Measurements from ENCODE around the gene IFT122. TPM values are rescaled to one million over a fixed set of nuclear protein-coding genes. Genes with fewer than 3 reads are reported as not detected.

The IFT122 gene
- polyA plus RNA-seq, 3 donors = 39.1 to 61.1 (median 46.7) TPM

DNA sequence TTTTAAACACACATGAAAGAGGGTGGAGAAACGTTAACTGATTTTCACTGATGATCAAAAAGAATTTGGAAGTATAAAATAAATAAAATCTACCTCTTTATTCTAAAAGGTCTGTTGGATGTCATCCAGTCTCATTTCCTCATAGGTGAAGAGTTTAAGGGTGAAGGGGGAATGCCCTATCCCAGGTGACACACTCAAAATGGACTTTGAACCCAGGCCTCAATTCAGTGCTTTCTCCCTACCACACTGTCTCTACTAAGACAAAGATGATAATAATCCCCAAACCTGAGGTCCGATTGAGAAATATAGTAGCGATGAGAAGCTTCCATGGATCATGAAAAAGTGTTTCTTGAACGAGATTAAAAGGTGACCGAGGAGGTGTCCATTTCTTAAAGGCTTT is 6.5 kb upstream of the IFT122 start:
- DNase-seq (ENCODE audit: low read depth in 3 of 3, low spot score in 2 of 3) = no peak

DNA sequence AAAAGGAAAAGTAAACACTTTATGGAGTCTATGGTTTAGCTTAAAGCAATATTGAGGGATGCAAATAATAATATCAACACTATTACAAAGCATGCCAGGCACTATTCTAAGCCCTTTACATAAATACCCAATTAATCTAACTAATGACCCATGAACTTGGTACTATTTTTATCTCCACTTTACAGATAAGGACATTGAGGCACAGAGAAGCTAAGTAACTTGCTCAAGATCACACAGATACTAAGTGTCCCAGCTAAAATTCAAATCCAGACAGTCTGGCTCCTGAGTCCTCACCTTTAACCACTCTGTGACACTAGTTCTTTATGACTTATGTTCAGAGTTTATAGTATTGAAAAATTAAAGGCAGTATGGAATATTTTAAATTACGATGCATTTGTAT is 5.9 kb upstream of the IFT122 start:
- DNase-seq (ENCODE audit: low read depth in 3 of 3, low spot score in 2 of 3) = no peak

DNA sequence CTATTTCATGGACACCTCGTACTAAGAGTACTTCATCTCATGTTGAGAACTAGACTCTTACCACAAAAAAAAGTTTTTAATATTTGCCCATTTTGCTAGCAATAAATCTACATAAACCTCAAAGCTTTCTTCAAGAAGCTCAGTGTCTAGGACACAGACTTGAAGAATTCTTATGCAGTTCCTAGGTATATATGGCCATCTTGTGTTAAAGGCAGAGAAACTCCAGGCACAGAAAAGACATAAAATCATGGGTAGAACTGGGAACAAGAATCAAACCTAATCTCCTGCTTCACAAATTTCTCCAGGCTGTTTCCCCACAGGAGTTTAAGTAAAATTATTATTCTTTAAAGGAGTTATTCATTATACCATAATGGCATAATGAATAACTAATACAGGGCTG is 4.7 kb upstream of the IFT122 start:
- no peak for DNase-seq (ENCODE audit: low read depth in 3 of 3, low spot score in 2 of 3)

DNA sequence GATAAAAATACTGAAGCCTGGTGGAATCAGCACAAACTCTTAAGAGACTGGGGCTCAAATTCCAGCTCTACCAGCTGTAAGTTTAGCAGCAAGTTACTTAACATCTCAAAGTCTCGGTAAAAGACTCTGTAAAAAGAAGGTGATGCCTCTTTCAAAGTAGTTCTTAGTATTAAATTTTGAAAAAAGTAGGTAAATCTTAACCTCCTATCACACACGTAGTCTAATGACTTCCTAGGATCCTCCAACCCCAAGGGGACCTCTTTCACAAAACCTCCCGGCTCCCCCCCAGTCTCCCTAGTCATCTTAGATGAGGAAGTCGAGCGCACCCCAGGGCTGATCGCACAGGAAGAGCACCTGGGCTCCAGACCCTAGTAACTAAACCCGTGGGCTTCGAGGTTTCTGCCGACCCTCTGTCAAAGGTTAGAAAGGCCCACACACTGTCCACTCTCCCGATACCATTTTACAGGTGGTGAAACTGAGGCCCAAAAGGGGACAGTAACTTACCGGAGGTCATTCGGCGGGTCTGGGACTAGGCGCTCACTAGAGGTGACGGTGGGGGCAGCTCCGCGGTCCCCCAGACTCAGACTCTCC is 703 bp upstream of the IFT122 start:
- no peak for DNase-seq (ENCODE audit: low read depth in 3 of 3, low spot score in 2 of 3)

DNA sequence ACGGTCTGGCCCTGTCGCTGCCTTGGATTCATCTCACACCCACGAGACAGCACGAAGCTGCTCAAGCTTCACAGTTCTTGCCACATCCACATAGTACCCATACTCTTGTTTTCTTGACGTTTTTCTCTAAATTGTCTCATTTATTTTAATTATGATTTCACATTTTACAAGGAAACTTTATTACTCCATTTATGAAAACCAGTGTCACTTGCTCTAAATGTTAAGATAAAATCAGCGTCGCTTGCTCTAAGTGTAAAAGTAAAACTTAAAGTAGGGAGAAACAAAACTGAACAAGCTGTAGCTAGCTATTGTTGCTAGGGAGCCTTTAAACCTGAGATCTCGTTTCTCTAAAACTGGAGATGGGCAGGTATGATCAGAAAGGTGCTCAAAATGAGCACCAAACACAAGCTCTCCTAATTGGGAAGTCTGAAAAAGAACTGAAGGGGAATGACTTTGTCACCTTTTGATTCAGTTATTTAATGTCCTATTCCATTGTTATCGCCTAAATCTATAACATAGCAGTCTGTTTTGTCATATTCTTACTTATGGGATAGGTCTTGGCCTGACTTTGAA is 680 bp downstream of the IFT122 start:
- DNase-seq (ENCODE audit: low read depth in 3 of 3, low spot score in 2 of 3) = no peak

DNA sequence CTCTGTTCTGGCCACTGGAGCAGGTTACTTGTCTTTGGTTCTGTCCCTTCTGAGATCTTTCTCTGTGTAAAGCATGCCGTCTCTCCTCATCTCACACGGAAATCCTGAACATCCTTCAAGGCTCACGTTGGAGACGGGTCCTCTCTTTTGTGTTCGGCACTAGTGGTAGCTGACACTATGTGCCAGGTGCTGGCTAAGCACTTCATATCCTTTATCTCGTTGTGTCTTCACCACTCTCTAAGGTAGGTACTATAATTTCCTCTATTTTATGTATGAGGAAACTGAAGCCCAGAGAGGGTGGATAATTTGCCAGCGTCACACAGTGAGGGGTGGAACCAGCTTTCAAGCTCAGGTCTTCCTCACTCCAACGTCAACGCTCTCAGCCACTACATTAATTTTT is 1.2 kb downstream of the IFT122 start:
- DNase-seq (ENCODE audit: low read depth in 3 of 3, low spot score in 2 of 3) = no peak

DNA sequence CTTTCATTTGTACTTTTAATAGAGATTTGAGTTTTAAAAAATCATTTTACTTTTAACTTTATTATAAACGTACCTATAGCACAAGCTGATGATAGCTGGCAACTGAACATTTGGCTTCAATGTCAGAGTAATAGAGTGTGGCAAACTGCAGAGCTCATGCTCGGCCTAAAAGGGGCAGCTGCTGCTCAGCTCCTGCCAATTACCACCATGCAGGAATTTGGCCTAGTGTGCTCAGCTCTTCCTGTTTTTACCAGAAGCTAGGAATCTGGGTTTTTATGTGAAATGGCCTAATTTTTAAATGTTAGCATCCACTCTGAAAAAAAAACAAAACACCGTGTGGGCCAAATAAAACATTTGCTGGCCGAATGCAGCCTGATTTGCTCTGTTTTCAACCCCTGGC is 1.8 kb downstream of the IFT122 start:
- DNase-seq (ENCODE audit: low read depth in 3 of 3, low spot score in 2 of 3) = no peak

DNA sequence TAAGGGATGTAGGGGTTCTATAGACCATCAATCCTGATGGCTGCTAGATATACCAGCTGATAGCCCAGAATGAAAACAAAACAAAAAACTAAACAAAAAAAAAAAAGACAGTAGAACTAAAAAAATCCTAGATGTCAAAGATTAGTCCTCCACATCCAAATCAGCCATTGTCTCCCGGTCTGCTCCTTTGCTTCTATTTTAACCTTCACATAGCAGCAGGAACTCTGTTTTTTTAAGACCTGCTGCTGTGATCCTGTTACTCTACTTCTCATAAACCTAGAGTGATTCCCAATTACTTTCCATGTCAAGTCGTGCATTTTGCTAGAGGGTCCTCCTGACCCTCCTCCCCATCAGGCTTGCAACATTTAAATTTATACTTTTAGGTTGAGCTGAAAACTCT is 2.5 kb downstream of the IFT122 start:
- no peak for DNase-seq (ENCODE audit: low read depth in 3 of 3, low spot score in 2 of 3)

DNA sequence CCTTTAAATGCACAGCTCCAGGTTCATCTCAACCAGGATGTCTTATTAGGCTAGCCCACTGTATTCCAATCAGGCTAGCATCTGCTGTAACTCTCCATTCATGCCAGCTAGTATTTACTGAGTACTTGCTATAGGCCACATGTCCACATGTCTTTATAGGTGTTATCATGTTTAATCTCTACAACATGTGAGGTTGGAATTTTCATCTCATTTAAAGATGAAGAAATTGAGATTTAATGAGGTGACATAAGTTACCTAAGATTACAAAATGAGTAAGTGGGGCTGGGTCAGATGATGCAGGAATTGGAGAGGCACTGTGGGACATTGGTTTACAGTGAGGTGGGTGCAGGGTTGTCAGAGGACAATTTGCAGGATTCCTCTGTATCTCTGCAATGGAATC is 2.9 kb downstream of the IFT122 start:
- no peak for DNase-seq (ENCODE audit: low read depth in 3 of 3, low spot score in 2 of 3)

DNA sequence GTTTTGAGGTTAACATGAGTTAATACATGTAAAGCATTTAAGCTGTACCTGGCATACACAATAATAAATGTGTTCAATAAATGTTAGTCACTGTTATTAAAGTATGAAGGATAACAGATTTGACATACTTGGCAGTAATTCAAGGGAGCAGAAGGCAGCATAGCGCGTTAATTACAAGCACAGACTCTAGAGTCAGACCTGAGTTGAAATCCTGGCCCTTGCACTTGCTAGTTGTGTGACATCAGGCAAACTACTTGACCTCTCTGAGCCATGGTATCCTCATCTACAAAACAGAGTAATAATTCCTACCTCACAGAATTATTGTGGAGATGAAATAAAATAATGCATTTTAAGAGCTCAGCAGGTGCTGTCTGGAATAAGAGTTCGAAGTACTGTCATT is 5.4 kb downstream of the IFT122 start:
- DNase-seq (ENCODE audit: low read depth in 3 of 3, low spot score in 2 of 3) = no peak

DNA sequence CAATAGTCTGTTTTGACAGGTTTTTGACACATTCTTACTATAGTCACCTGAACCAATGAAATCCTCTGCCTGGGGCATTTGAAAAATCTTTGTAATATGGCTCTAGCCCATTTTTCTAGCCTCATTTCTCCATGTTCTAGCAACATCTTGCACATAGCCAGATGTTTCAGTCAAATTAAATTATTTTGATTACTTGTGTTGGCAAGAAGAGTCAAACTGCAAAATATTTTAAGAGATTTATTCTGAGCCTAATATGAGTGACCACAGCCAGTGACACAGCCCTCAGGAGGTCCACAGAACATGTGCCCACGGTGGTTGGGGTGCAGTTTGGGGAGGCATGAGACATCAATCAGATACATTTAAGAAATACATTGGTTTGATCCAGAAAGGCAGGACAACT is 6.9 kb downstream of the IFT122 start:
- DNase-seq (ENCODE audit: low read depth in 3 of 3, low spot score in 2 of 3) = no peak

DNA sequence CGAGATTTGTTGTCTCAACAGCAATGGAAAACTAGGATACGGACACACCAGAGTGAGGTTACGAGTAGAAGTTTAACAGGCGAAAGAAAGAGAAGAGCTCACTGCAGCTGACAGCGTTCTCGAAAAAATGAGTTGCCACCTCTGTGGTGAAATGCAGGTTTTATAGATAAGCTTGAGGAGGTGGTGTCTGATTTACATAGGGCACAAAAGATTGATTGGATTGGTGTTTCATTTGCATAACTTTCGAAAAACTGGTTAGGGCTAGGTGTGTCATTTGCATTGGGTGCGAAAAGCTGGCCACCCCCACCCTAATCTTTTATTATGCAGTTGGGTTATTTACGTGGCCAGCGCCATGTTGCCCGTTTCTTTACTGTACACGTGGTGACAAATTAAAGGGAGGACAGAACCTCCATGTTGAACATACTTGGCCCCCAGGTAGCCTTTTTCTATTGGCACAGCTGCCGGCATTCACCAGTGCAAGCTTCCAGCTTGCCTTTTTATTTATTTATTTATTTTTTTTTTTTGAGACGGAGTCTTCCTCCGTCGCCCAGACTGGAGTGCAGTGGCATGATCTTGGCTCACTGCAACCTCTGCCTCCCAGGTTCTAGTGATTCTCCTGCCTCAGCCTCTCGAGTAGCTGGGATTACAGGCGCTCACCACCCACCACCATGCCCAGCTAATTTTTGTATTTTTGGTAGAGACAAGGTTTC is 8.3 kb downstream of the IFT122 start:
- DNase-seq (ENCODE audit: low read depth in 3 of 3, low spot score in 2 of 3) = no peak

DNA sequence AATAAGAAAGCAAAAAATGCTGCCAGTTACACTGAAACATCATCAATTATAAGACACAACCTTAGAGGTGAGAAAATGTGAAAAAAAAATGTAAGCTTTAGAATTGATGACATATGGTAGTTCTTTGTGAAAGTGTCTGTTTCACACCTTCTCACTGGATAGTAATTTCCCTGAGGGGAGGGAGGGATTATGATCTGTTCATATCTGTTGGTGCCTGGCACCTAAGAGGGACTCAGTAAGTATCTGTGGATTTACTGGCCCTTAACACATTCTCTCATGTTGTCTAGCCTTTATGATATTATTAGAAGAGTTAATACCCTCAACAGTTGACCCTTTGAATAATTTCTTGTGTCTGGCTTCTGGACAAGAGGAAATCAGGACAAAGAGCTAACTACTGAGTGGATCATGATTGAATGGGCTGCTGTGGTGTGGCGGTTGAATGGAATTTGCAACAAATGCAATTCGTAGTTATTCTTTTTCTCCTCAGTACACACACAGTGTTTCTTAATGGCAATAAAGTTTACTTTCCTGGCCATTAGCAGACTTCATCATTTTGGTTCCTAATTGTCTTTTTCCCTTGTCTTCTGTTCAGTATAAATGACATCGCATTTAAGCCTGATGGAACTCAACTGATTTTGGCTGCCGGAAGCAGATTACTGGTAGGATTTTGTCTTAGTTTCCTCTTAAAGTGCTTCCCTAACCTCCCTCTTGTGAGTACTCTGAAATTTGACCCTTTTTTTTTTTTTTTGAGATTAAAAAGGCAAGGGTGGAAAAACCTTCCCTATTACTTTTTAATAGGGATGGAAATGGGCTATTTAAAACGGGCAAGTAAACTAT is 9.5 kb downstream of the IFT122 start:
- no peak for DNase-seq (ENCODE audit: low read depth in 3 of 3, low spot score in 2 of 3)

DNA sequence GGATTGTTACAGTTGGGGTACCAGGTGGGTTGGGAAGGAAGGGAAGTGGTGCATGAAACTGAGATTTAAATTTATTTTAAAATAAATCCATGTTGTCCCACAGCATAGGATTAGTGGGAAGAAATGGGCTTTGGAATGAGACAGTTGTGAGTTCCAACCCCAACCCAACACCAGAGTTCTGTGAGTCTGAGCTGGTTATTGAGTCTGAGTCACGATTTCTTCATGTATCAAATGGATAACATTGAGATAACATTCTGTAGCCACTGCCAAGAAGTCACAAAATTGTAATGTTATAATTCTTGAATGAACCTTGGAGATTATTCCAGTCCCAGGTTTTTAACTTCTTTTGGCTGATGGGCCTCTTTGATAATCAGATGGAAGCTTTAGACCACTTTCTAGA is 13.7 kb downstream of the IFT122 start:
- DNase-seq (ENCODE audit: low read depth in 3 of 3, low spot score in 2 of 3) = no peak

DNA sequence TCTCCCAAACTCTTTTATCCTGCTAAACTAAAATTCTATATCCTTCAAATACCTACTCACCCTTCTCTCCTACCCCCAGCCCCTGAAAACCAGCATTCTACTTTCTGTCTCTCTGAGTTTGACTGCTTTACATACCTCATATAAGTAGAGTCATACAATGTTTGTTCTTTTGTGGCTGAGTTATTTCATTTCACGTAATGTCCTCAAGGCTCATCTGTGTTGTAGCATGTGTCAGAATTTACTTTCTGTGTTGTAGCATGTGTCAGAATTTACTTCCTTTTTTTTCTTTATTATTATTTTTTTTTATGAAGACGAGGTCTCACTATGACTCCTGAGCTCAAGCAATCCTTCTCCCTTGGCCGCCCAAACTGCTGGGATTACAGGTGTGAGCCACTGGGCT is 20.1 kb downstream of the IFT122 start:
- no peak for DNase-seq (ENCODE audit: low read depth in 3 of 3, low spot score in 2 of 3)

DNA sequence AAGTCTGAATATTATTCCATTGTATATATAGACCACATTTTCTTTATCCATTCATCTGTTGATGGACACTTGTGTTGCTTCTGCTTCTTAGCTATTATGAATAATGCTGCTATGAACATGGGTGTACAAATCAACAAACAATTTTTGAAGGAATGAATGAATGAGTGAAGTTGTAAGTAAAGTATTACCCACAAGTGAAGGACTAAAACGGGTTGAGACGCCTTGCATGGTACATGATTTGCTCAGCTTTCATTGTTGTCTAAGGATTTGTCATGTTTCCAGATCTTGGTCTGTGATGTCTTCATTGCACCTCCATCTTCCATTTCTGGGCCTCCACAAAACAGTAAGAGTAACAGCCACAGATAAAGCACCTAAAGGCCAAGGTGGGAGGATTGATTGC is 20.5 kb downstream of the IFT122 start:
- DNase-seq (ENCODE audit: low read depth in 3 of 3, low spot score in 2 of 3) = no peak

DNA sequence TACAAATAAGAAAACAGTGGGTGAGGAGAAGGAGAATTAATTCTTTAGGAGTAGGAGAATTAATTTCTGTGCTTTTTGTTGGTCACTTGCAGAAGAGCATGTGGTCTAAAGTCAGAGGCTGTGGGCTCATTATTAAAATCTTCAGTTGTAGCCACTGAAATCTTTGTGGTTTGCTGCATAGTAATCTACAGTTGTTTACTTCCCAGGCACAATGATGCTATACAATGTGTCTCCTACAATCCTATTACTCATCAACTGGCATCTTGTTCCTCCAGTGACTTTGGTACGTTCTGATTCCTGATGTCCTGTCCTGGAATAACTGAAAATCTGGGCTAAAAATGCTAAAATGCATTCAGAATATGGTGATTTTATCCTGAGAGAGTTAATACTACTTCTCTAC is 21.0 kb downstream of the IFT122 start:
- DNase-seq (ENCODE audit: low read depth in 3 of 3, low spot score in 2 of 3) = no peak

DNA sequence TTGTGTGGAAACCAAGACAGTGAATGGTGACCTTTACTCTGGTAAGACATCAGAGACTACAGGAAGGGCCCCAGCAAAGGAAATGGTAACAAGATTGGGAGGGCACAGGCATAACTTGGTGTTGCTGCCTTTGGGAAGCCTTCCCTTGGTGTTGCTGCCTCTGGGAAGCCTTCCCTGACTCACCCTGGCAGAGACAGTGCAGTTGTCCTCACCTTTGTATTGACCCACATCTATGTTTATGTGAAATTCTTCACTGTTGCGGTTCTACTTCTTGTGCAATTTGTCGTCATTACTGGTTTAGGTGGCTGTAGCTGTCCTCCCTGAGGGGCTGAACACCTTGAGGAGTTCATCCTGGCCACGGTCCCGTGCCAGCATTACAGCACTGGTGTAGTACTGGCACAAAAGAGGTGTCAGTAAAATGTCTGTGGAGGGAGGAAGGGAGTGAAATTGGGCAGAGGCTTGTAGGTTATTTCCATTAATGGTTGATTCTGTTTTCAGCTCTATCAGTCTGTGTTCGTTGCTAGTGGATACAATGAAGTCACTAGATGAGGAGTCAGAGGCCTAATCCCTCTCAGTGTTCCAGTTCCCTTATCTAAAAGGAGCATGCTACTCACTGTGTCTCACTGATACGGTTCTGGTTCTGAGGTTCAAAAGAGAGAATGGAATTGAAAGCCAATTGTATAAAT is 21.6 kb downstream of the IFT122 start:
- no peak for DNase-seq (ENCODE audit: low read depth in 3 of 3, low spot score in 2 of 3)

DNA sequence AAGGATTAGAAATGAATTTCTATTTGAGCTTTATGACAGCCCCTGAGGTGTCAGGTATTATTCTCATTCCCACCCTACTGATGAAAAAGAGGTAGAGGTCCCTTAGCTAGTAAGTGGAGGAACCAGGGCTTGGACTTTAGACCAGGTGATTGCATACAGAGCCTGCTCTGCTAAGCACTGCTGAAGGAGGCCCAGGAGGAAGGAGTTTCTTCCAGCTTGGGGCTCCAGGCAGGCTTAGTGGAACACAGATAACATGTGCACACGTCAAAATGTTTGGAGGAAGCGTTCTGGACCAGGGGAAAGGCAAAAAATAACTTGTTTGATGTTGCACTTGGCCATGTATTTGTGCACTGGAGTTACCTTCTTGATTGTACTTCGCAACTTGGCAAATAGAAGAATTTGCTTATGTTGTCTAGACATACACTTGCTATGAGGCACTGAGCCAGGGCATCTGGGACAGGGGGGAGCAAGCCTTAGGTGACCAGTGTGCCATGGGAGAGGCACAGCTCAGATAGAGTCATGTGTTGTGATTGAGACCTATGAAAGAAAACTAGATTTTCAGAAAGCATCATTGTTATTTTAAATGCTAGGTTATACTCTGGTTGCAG is 22.4 kb downstream of the IFT122 start:
- no peak for DNase-seq (ENCODE audit: low read depth in 3 of 3, low spot score in 2 of 3)

DNA sequence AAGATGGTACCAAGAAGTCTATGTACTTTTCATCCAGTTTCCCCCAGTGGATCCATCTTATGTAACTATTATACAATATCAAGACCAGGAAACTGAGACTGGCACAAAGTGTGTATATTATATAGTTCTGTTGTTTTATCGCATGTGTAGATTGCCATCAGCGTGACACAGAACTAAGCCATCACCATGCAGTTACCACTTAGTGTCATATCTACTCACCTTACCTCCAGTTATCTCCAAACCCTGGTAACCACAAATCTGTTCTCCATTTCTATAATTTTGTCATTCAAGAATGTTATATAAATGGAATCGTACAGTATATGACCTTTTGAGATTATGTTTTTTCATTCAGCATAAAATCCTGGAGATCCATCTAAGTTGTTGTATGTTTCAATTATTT is 23.1 kb downstream of the IFT122 start:
- DNase-seq (ENCODE audit: low read depth in 3 of 3, low spot score in 2 of 3) = no peak

DNA sequence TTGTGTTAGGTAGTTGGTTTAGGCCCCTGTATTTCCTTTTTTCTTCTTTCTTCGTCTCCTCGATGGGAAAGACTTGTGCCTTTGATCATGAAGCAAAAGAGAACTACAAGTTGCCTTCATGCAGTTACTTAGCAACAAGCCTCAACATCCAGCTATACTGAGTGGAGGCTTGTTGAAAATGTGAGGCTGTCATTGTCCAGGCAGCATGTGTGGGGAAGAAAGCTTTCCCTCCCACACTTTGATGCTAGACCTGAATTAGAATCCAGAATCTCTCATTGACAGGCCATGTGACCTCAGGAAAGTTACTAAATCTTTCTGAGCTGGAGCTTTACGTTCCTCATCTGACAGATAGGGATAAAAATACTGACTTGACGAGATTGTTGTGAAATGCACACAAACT is 23.7 kb downstream of the IFT122 start:
- no peak for DNase-seq (ENCODE audit: low read depth in 3 of 3, low spot score in 2 of 3)

Measured in right renal cortex interstitium (tissue), 3 donors.